HG03565 (cell line): Measurements from ENCODE around the gene GTPBP4.
"Not testable (repeated sequence)": the region's sequence is repeated elsewhere in the genome, so short reads cannot be mapped to it uniquely, and the experiment has no call there.

Source experiments
- ATAC-seq: cut with Tn5 transposase; IDR thresholded peaks from one replicate; pipeline ENCODE4 v1.9.1; 2021; ENCODE audit warnings: mild to moderate bottlenecking, moderate library complexity; ENCODE audit not compliant: unreplicated experiment

GTPBP4 gene

DNA sequence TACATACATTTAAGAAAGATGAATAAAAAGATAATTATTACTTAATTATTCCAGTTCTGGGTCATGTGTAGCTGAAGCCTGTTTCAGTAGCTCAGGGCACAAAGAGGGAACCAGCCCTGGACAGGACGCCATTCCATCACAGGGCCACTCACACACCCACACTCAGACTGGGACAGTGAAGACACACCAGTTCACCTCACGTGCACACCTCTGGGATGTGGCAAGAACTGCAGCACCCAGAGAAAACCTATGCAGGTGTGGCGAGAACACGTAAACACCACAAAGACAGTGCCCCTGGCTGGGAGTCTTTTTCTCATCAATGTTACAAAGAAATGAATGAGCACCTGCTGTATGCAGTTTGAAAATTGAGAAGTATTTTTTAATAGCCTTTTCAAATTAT is 62.3 kb downstream of the GTPBP4 start:
- ATAC-seq = no peak

DNA sequence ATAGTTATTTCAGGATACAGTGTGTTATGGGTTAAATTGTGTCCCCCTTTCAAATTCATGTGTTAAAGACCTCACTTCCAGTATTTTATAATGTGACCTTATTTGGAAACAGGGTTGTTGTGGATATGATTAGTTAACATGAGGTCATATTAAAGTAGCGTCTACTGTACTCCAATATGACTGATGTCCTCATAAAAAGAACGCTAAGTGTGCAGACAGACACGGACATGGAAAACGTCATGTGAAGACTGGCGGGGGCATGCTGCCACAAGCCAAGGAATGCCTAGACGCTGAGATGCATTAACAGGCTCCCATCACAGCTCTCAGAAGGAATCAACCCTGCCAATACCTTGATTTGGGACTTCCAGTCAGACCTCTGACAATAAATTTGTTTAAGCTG is 66.5 kb downstream of the GTPBP4 start:
- no peak for ATAC-seq

DNA sequence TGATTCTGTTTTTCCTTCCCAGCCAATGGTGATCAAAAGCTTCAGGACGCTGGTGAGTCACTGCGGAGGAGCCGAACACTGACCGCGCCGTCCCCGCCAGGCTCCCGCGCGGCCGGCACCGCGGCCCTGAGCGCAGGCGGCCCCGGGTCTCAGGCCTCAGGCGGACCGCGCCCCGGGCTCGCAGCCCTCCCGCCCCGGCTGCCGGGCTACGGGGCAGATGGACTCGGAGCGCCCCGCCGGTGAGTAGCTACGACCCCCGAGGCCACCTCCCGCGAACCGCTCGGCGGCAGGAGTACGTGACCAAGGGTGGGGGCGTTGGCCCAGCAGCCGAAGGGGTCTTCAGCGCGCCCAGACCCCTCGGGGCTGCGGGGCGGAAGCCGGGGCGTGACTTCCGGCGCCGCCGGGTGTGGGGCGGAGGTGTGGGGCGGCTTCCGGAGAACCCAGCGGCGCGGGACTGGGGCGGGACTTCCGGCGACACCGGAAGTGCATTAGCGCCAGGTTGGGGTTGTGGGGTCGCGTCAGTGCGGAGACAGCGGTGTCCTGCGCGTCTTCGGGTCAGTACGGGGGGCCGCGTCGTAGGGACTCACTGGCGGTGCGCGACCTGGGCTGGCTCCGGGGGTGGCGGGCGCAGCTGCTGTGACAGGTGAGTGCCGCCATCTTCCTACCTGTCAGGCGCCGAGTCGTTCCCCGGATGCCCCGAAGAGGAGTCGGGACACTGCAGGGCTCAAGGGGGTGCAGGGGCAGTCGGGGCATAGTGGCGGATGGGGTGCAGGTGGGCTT is 68.3 kb downstream of the GTPBP4 start, which contains the start of gene WDR37:
TSS of gene WDR37 (plus strand) at position 60 of the 780 bp plus-strand sequence. CDS start 15,771 bp downstream, outside the sequence.
- peak; percentile 85 for ATAC-seq

DNA sequence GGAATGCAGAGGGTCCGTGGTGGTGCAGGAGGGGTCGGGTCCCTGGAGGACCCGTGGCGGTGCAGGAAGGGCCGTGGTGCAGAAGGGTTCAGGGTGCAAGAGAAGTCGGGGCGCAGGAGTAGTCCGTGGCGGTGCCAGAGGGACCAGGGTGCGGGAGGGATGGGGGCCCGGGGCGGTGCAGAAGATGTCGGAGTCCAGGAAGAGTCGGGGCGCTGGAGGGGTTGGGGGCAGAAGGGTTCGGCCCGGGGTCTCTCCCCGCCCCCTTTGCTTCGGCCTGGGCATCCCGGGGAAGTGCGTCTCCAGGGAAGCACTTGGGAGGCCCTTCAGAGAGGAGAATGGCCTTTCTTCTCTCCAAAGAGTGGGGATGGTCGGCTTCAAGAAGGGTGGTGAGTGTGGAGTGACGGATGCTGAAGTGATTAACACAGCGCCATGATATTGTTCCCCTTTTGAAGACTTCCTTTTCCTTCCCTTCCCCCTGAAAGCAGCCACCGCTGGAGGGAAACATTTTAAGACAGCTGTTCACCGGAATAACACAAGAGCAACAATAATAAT is 68.9 kb downstream of the GTPBP4 start:
- ATAC-seq = no peak

DNA sequence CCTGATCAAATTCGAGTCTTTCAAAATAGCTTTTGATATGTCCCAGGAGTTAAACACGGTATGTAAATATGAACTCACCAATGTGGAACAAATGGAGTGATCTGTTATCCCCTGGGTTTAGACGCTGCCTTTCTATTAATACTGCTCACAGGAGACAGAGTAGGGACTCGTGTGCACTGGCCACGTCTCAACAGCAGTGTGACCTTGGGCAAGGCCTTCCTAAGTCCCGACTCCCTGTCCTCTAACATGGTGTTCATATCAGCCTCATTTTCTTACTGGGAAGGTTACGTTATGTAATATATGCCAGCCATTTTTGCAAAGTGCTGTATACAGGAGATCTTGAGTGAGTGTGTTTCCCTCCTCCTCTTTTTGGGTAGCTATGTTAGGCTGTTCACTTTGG is 69.8 kb downstream of the GTPBP4 start:
- no peak for ATAC-seq

DNA sequence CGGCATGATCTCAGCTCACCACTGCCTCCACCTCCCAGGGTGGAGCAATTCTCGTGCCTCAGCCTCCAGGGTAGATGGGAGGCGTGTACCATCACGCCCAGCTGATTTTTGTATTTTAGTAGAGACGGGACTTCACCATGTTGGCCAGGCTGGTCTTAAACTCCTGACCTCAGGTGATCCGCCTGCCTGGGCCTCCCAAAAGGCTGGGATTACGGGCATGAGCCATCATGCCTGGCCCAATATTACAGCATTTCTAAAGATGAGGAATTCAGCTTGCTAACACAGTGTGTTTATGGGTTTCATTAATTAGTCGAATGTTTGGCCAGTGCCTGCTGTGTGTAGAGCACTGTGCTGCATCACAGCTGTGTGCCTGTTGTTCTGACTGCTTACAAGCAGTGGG is 71.7 kb downstream of the GTPBP4 start:
- ATAC-seq = no peak

DNA sequence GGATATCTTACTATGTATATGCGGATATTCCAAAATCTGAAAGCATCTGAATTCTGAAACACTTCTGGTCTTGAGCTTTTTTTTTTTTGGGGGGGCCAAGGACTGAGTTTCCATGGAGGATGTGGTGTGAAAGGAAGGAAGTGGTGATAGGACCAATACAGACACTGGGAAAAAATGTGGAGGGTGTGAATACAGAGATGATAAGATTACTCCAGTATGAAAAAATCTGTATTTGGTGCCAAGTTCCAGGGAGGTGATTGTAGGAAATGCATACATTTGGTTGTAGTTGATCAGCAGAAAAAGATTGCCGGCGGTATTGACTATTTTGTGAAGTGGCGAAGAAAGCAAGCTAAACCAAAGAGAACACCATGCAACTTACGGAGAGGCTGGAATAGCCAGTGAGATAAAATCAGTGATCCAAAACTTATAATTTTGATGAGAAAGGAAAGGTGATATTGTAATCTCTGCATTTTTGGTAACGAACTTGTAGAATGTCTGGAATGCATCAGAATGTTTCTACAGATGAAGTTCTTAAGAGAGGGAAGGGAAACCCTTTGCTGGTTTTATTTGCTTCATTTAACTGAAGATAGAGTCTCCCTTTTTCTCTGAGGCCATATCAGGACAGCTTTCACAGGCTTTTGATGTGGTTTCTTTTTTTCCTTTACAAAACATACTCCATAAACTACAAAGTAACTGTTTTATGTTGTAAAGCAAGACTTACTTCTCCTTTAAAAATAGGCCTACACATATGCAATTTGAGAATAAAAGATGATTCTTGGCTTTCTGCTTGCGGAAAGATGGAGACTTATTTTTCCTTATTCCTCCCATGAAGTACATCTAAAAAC is 73.9 kb downstream of the GTPBP4 start:
- ATAC-seq = no peak

DNA sequence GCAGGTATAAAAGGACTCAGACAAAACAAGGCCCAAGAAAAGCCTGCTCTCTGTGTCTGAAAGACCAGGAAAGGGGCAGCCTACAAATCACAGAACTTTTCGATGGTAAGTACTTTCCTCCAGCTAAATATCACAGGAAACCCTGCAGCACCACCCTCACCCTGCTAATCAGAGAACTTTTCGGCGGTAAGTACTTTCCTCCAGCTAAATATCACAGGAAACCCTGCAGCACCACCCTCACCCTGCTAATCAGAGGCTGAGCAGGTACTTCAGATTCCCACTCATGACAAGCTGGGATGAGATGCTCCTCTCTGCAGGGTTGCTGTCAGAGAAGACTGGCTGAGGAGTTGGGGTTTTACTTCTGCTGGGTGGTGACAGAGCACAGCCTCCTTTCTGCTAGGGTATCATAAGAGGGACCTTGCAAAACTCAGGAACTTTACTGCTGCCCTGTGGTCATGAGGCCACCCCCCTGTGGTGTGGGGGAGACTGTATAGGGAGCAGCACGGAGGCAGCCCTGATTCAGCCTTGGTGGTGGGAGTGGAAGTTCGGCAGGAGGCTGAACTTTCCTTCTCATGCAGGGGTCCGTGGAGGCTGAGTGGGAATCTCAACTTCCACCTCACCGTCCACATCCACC is 75.1 kb downstream of the GTPBP4 start:
- ATAC-seq = no peak

DNA sequence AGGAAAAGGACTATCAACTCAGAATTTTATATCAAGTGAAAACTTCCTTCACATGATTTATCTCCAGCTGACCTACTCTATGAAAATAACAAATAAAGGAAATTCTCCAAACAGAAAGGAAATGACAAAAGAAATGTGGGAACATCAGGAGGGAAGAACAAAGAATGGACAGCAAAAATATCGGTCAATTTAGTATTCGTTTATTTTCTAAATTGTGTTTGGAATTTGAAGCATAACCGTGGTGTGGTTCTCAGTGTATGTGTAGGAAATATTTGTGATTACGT is 76.7 kb downstream of the GTPBP4 start:
- no peak for ATAC-seq

DNA sequence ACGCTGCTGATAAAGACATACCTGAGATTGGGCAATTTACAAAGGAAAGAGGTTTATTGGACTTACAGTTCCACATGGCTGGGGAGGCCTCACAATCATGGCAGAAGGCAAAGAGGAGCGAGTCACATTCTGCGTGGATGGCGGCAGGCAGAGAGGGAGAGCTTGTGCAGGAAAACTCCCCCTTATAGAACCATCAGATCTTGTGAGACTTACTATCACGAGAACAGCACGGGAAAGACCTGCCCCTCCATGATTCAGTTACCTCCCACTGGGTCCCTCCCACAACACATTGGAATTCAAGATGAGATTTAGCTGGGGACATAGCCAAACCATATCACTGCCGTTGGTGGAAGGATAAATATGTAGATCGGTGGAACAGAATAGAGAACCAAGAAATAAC is 78.5 kb downstream of the GTPBP4 start:
- ATAC-seq = not testable (repeated sequence)

DNA sequence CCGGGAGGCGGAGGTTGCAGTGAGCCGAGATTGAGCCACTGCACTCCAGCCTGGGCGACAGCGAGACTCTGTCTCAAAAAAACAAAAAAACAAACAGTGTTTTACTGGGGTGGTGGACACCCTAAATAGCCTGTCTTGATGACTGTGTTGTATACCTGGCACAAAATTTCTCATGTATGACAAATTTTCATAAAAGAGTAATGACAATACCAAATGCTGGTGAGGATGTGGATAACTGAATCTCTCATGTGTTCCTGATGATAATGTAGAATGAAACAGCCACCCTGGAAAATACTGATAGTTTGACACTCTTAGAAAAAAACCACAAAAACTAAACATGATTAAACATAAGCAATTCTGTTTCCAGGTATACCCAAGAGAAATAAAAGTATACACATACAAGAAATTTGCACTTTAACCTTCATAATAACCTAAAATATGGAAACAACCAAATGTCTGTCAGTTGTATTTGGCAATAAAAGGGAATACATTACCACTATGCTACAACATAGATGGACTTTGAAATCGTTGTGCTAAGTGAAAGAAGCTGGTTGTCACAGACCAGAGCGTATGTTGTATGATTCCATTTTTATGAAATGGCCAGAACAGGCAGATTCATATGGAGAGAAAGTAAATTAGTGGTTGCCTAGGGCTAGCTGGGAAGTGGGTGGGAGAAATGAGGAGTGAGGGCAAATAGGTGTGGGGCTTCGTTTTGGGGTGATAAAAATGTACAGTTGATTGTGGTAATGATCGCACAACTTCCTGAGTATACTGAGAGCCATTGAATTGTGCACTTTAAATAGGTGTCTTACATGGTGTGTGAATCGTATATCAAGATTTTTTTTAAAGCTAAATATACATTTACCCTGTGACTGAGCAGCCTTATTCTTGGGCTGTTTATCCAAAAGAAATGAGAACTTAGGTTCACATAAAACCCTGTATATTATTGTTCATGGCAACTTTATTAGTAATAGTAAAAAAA is 80.4 kb downstream of the GTPBP4 start:
- no peak for ATAC-seq
